H9 (cell line): ENCODE measurements around the gene CDC25A. TPM values are rescaled to one million over a fixed set of nuclear protein-coding genes. Genes with fewer than 3 reads are reported as not detected.

Source experiments
- DNase-seq: peaks from one replicate; pipeline ENCODE4 v3.0.0-alpha.2; 2017
- H2AFZ ChIP-seq: one replicate; pipeline ENCODE4 v1.6.1; 2013; ENCODE audit warnings: mild to moderate bottlenecking, low read length, control low read depth, moderate library complexity
- H2AK5ac ChIP-seq: 2 replicates; pipeline ENCODE4 v1.6.1; 2013; ENCODE audit warnings: low read length, control low read depth, mixed read lengths; ENCODE audit not compliant: insufficient read length
- H2BK120ac ChIP-seq: one replicate; pipeline ENCODE4 v1.6.1; 2013; ENCODE audit warnings: low read depth, mild to moderate bottlenecking, low read length, control low read depth, inconsistent platforms; ENCODE audit not compliant: poor library complexity, severe bottlenecking
- H2BK12ac ChIP-seq: 2 replicates; pipeline ENCODE4 v1.6.1; 2013; ENCODE audit warnings: low read length, control low read depth, mixed read lengths, low read depth; ENCODE audit not compliant: insufficient read length
- H2BK15ac ChIP-seq: 2 replicates; pipeline ENCODE4 v1.6.1; 2013; ENCODE audit warnings: low read depth, low read length, control low read depth
- H2BK20ac ChIP-seq: one replicate; pipeline ENCODE4 v1.6.1; 2013; ENCODE audit warnings: low read depth, mild to moderate bottlenecking, low read length, control low read depth, inconsistent platforms; ENCODE audit not compliant: poor library complexity, severe bottlenecking
- H2BK5ac ChIP-seq: 2 replicates; pipeline ENCODE4 v1.6.1; 2013; ENCODE audit warnings: low read length, control low read depth, mixed read lengths; ENCODE audit not compliant: insufficient read length
- H3K14ac ChIP-seq: 2 replicates; pipeline ENCODE4 v1.6.1; 2013; ENCODE audit warnings: low read length, control low read depth; ENCODE audit not compliant: insufficient read depth
- H3K18ac ChIP-seq: 2 replicates; pipeline ENCODE4 v1.6.1; 2013; ENCODE audit warnings: low read depth, mild to moderate bottlenecking, mixed read lengths, low read length, control low read depth; ENCODE audit not compliant: insufficient read length
- H3K23ac ChIP-seq: 2 replicates; pipeline ENCODE4 v1.6.1; 2013; ENCODE audit warnings: low read length, control low read depth, mixed read lengths, low read depth; ENCODE audit not compliant: insufficient read length
- H3K23me2 ChIP-seq: 2 replicates; pipeline ENCODE4 v1.6.1; 2013; ENCODE audit warnings: low read depth, mild to moderate bottlenecking, mixed read lengths, low read length, control low read depth; ENCODE audit not compliant: insufficient read length, poor library complexity, severe bottlenecking
- H3K27ac ChIP-seq: 2 replicates; pipeline ENCODE4 v1.5.1; 2013; ENCODE audit warnings: low read length, control low read depth, mixed read lengths, low read depth; ENCODE audit not compliant: insufficient read length
- H3K27me3 ChIP-seq: 2 replicates; pipeline ENCODE4 v1.6.1; 2013; ENCODE audit warnings: low read length, control low read depth, inconsistent platforms; ENCODE audit not compliant: insufficient read depth
- H3K4ac ChIP-seq: 2 replicates; pipeline ENCODE4 v1.6.1; 2013; ENCODE audit warnings: low read depth, mild to moderate bottlenecking, control low read depth, inconsistent platforms, low read length, moderate library complexity
- H3K4me1 ChIP-seq: 2 replicates; pipeline ENCODE4 v1.6.1; 2013; ENCODE audit warnings: low read length, control low read depth, inconsistent platforms; ENCODE audit not compliant: insufficient read depth
- H3K4me2 ChIP-seq: 2 replicates; pipeline ENCODE4 v1.6.1; 2013; ENCODE audit warnings: low read length, control low read depth, mixed read lengths; ENCODE audit not compliant: insufficient read length, insufficient read depth
- H3K56ac ChIP-seq: 2 replicates; pipeline ENCODE4 v1.6.1; 2013; ENCODE audit warnings: low read depth, mild to moderate bottlenecking, mixed read lengths, low read length, control low read depth; ENCODE audit not compliant: insufficient read length
- H3K79me1 ChIP-seq: 2 replicates; pipeline ENCODE4 v1.6.1; 2013; ENCODE audit warnings: low read depth, mild to moderate bottlenecking, moderate library complexity, low read length, control low read depth, inconsistent platforms; ENCODE audit not compliant: insufficient read depth, poor library complexity, severe bottlenecking
- H3K79me2 ChIP-seq: 2 replicates; pipeline ENCODE4 v1.6.1; 2013; ENCODE audit warnings: low read length, control low read depth, inconsistent platforms; ENCODE audit not compliant: insufficient read depth
- H3K9ac ChIP-seq: 2 replicates; pipeline ENCODE4 v1.6.1; 2013; ENCODE audit warnings: low read length, control low read depth, mixed read lengths; ENCODE audit not compliant: insufficient read length; ENCODE audit errors: extremely low read depth
- H3K9me3 ChIP-seq: one replicate; pipeline ENCODE4 v1.6.1; 2013; ENCODE audit warnings: low read depth, low read length, inconsistent platforms; ENCODE audit not compliant: control insufficient read depth
- H3T11ph ChIP-seq: one replicate; pipeline ENCODE4 v1.6.1; 2013; ENCODE audit warnings: mild to moderate bottlenecking, low read length, control low read depth, inconsistent platforms
- H4K20me1 ChIP-seq: one replicate; pipeline ENCODE4 v1.6.1; 2013; ENCODE audit not compliant: control insufficient read depth, insufficient read length, insufficient read depth
- H4K5ac ChIP-seq: 2 replicates; pipeline ENCODE4 v1.6.1; 2013; ENCODE audit warnings: low read depth, mild to moderate bottlenecking, mixed read lengths, low read length, control low read depth; ENCODE audit not compliant: insufficient read length
- H4K8ac ChIP-seq: replicated peaks from 2 replicates; pipeline ENCODE4 v1.6.1; 2013; ENCODE audit warnings: low read length, control low read depth, mixed read lengths, low read depth; ENCODE audit not compliant: insufficient read length
- H4K91ac ChIP-seq: 2 replicates; pipeline ENCODE4 v1.6.1; 2013; ENCODE audit warnings: low read depth, mild to moderate bottlenecking, moderate library complexity, mixed read lengths, low read length, control low read depth; ENCODE audit not compliant: insufficient read length
- H3K27ac Mint-ChIP-seq, 3 experiments: 2 replicates in 2 of 3; 3 replicates in 1 of 3; pipeline ENCODE4 v1.8.0; 2020 to 2021; ENCODE audit warnings: mixed read lengths in 3 of 3, mild to moderate bottlenecking in 1 of 3, moderate library complexity in 1 of 3
- H3K27me3 Mint-ChIP-seq: 2 replicates; pipeline ENCODE4 v1.8.0; 2021; ENCODE audit warnings: low read depth, mild to moderate bottlenecking, moderate library complexity, mixed read lengths
- H3K36me3 Mint-ChIP-seq, 3 experiments: 2 replicates in 2 of 3; 3 replicates in 1 of 3; pipeline ENCODE4 v1.8.0; 2020 to 2021; ENCODE audit warnings: low read depth in 3 of 3, mixed read lengths in 3 of 3; ENCODE audit not compliant: insufficient read depth in 1 of 3
- H3K4me1 Mint-ChIP-seq, 2 experiments: 2 replicates each; pipeline ENCODE4 v1.8.0; 2020; ENCODE audit warnings: mixed read lengths in 2 of 2
- H3K4me3 Mint-ChIP-seq, 2 experiments: 2 replicates in 1 of 2; 3 replicates in 1 of 2; pipeline ENCODE4 v1.8.0; 2020 to 2021; ENCODE audit warnings: mild to moderate bottlenecking in 2 of 2, mixed read lengths in 2 of 2, moderate library complexity in 1 of 2
- H3K9me3 Mint-ChIP-seq, 2 experiments: 2 replicates in 1 of 2; 3 replicates in 1 of 2; pipeline ENCODE4 v1.8.0; 2020; ENCODE audit warnings: mild to moderate bottlenecking in 2 of 2, mixed read lengths in 2 of 2, moderate library complexity in 1 of 2
- WGBS: extraction: QIAGEN DNeasy Blood & Tissue Kit; methylation state at CpG from one replicate; pipeline ENCODE4 v1.1.7; 2013; ENCODE audit warnings: missing lambda C conversion rate, low lambda C conversion rate, mixed read lengths; ENCODE audit not compliant: insufficient read length; ENCODE audit errors: extremely low coverage; 5-methylcytosine and 5-hydroxymethylcytosine counted together
- total RNA-seq: library from RNA; stranded (reverse); gene quantifications from 2 replicates; pipeline ENCODE4 v1.2.1, GENCODE V29; 2021
- TF ChIP-seq, protein P1 (sequence below): fragments of 200-600 bp; sonication (generic); conservative IDR thresholded peaks from 3 replicates; pipeline ENCODE4 v1.8.0; 2021; ENCODE audit warnings: antibody characterized with exemption, mild to moderate bottlenecking

CDC25A gene
- total RNA-seq, 1 experiment from 2014 or later: 83.3 TPM

DNA sequence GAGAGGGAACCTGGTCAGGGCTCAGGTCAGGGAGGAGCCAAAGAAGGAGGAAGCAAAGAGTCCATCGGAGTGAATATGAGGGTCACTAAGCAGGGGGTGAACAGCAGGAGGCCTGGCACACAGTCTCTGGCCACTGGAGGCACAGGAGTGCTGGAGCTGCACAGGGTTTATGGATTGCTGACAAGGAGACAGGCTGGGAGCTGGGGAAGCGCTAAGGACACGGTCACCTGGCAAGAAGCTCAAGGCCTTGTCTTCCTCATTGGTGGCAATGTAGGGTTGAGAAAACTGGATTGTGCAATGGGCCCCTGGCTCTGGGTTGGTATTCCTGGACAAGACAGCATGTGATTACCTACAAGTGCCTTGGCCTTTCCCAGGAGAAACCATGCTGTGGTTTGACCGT, 29.2 kb upstream of the CDC25A start:
- Histone ChIP-seq H2BK15ac (no peak overlapping the region), H4K20me1 (no peaks in the 10 kb centered on the region), H3K23me2 (no peaks in the 10 kb centered on the region), H2AK5ac (no peak overlapping the region), H3K18ac (no peak overlapping the region), H4K5ac (no peak overlapping the region), H3K27me3 (no peaks in the 10 kb centered on the region; the same call in 1 of the 2 replicates), H3K27ac (no peak overlapping the region), H3K4me1 (no peaks in the 10 kb centered on the region), H3K79me1 (no peaks in the 10 kb centered on the region), H2BK120ac (no peak overlapping the region), H3K9ac (no peak overlapping the region), H3K79me2 (no peaks in the 10 kb centered on the region), H2AFZ (no peak overlapping the region), H2BK20ac (no peak overlapping the region), H3K4me2 (no peak overlapping the region), H3K56ac (no peak overlapping the region), H4K8ac (no peak overlapping the region), H3K9me3 (no peaks in the 10 kb centered on the region), H2BK12ac (no peak overlapping the region), H3T11ph (no peak overlapping the region), H3K23ac (no peak overlapping the region), H4K91ac (no peak overlapping the region), H3K4ac (no peak overlapping the region), H3K14ac (no peak overlapping the region), H2BK5ac (no peak overlapping the region)
- Mint-ChIP-seq H3K36me3 (no peaks in the 10 kb centered on the region), H3K4me3 (no peak overlapping the region), H3K27ac (no peak overlapping the region), H3K4me1 (peaks cover 8 to 11% of the 10 kb centered on the region in 2 experiments), H3K27me3 (peaks cover 29% of the 10 kb centered on the region), H3K9me3 (no peaks in the 10 kb centered on the region)
- WGBS: no CpG with 5 or more reads among the region's 4 CpGs
- no peak for DNase-seq
- TF ChIP-seq, protein P1, sequence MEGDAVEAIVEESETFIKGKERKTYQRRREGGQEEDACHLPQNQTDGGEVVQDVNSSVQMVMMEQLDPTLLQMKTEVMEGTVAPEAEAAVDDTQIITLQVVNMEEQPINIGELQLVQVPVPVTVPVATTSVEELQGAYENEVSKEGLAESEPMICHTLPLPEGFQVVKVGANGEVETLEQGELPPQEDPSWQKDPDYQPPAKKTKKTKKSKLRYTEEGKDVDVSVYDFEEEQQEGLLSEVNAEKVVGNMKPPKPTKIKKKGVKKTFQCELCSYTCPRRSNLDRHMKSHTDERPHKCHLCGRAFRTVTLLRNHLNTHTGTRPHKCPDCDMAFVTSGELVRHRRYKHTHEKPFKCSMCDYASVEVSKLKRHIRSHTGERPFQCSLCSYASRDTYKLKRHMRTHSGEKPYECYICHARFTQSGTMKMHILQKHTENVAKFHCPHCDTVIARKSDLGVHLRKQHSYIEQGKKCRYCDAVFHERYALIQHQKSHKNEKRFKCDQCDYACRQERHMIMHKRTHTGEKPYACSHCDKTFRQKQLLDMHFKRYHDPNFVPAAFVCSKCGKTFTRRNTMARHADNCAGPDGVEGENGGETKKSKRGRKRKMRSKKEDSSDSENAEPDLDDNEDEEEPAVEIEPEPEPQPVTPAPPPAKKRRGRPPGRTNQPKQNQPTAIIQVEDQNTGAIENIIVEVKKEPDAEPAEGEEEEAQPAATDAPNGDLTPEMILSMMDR: no peak
